ENCODE results near the gene ZBED3. TPM values are rescaled to one million over a fixed set of nuclear protein-coding genes. Genes with fewer than 3 reads are reported as not detected.

Gene ZBED3
- polyA plus RNA-seq, 3 donors from 2014 or later = 0.14 to 2.2 (median 1.5) TPM

- DNase-seq = no peak
- Mint-ChIP-seq H3K9me3 (no peaks in the 10 kb centered on the region), H3K27ac (peak overlapping the region in 3 of 6 donors; percentile 1 to 46 (median 43)), H3K4me3 (no peak overlapping the region), H3K36me3 (peaks cover 26 to 60% (median 37%) of the 10 kb centered on the region in 3 donors), H3K27me3 (ENCODE audit: low read depth in 3 of 3) (peaks cover 0 to 2% (median 2%) of the 10 kb centered on the region in 3 donors), H3K4me1 (peaks cover 13 to 22% of the 10 kb centered on the region in 2 donors)
Observed at GRCh38 chr5:77066184-77066583, 20.9 kb downstream of the ZBED3 start.

GRCh38 chr5:77065256-77065655 is 21.8 kb downstream of the ZBED3 start:
- Mint-ChIP-seq H3K4me1 (peaks cover 13 to 22% of the 10 kb centered on the region in 2 donors), H3K27ac (no peak overlapping the region), H3K4me3 (no peak overlapping the region), H3K9me3 (no peaks in the 10 kb centered on the region), H3K36me3 (peaks cover 24 to 63% (median 42%) of the 10 kb centered on the region in 3 donors), H3K27me3 (ENCODE audit: low read depth in 3 of 3) (peaks cover 0 to 2% (median 2%) of the 10 kb centered on the region in 3 donors)
- no peak for DNase-seq

- Mint-ChIP-seq H3K27ac (no peak overlapping the region), H3K4me1 (peaks cover 13 to 22% of the 10 kb centered on the region in 2 donors), H3K27me3 (ENCODE audit: low read depth in 3 of 3) (peaks cover 0 to 2% (median 2%) of the 10 kb centered on the region in 3 donors), H3K36me3 (peaks cover 31 to 60% (median 41%) of the 10 kb centered on the region in 3 donors), H3K9me3 (no peaks in the 10 kb centered on the region), H3K4me3 (no peak overlapping the region)
- DNase-seq = no peak
Observed at GRCh38 chr5:77064040-77064439, 23.0 kb downstream of the ZBED3 start.

GRCh38 chr5:77046416-77047073 is 40.5 kb downstream of the ZBED3 start:
- Mint-ChIP-seq H3K4me1 (peaks cover 0 to 18% of the 10 kb centered on the region in 2 donors), H3K4me3 (no peak overlapping the region), H3K9me3 (no peaks in the 10 kb centered on the region), H3K27ac (peak overlapping the region in 1 of 6 donors; percentile 17), H3K36me3 (peaks cover 19 to 35% (median 20%) of the 10 kb centered on the region in 3 donors), H3K27me3 (ENCODE audit: low read depth in 3 of 3) (peaks cover 0 to 1% (median 0%) of the 10 kb centered on the region in 3 donors)
- DNase-seq = no peak

GRCh38 chr5:77035950-77036349 is 51.1 kb downstream of the ZBED3 start:
- DNase-seq = no peak
- no peak overlapping the region for H3K27ac Mint-ChIP-seq
- H3K27me3 Mint-ChIP-seq (ENCODE audit: low read depth in 3 of 3) = no peaks in the 10 kb centered on the region
- no peak overlapping the region for H3K4me3 Mint-ChIP-seq
- H3K36me3 Mint-ChIP-seq = peaks cover 13 to 30% (median 21%) of the 10 kb centered on the region in 3 donors
- no peaks in the 10 kb centered on the region for H3K9me3 Mint-ChIP-seq
- peaks cover 18 to 52% of the 10 kb centered on the region in 2 donors for H3K4me1 Mint-ChIP-seq

GRCh38 chr5:77033338-77033737 is 53.7 kb downstream of the ZBED3 start:
- peaks cover 4 to 14% (median 11%) of the 10 kb centered on the region in 3 donors for H3K36me3 Mint-ChIP-seq
- no peak overlapping the region for H3K4me3 Mint-ChIP-seq
- DNase-seq = no peak
- peaks cover 3 to 6% (median 5%) of the 10 kb centered on the region in 3 donors for H3K27me3 Mint-ChIP-seq (ENCODE audit: low read depth in 3 of 3)
- peak overlapping the region in 2 of 6 donors; percentile 29 to 72 for H3K27ac Mint-ChIP-seq
- peaks cover 28 to 56% of the 10 kb centered on the region in 2 donors for H3K4me1 Mint-ChIP-seq
- H3K9me3 Mint-ChIP-seq = peaks cover 0 to 11% (median 4%) of the 10 kb centered on the region in 6 donors

GRCh38 chr5:77032635-77033034 is 54.5 kb downstream of the ZBED3 start:
- H3K27ac Mint-ChIP-seq = peak overlapping the region in 1 of 6 donors; percentile 72
- peak overlapping the region in 2 of 5 donors; percentile 27 to 35 for H3K4me3 Mint-ChIP-seq
- DNase-seq = no peak
- peaks cover 0 to 15% (median 6%) of the 10 kb centered on the region in 6 donors for H3K9me3 Mint-ChIP-seq
- H3K4me1 Mint-ChIP-seq = peaks cover 28 to 50% of the 10 kb centered on the region in 2 donors
- peaks cover 4 to 17% (median 11%) of the 10 kb centered on the region in 3 donors for H3K36me3 Mint-ChIP-seq
- H3K27me3 Mint-ChIP-seq (ENCODE audit: low read depth in 3 of 3) = peaks cover 5 to 7% (median 6%) of the 10 kb centered on the region in 3 donors

GRCh38 chr5:77031891-77032290 is 55.2 kb downstream of the ZBED3 start:
- H3K36me3 Mint-ChIP-seq = peaks cover 4 to 17% (median 7%) of the 10 kb centered on the region in 3 donors
- peaks cover 28 to 50% of the 10 kb centered on the region in 2 donors for H3K4me1 Mint-ChIP-seq
- H3K27ac Mint-ChIP-seq = no peak overlapping the region
- H3K4me3 Mint-ChIP-seq = peak overlapping the region; percentile 88 to 97 (median 91)
- H3K27me3 Mint-ChIP-seq (ENCODE audit: low read depth in 3 of 3) = peaks cover 5 to 7% (median 6%) of the 10 kb centered on the region in 3 donors
- peaks cover 0 to 15% (median 6%) of the 10 kb centered on the region in 6 donors for H3K9me3 Mint-ChIP-seq
- DNase-seq = no peak

GRCh38 chr5:77030097-77031071 is 56.7 kb downstream of the ZBED3 start, which contains the start of gene AGGF1:
TSS of gene AGGF1 (plus strand) at chr5:77030404. CDS start at chr5:77030767, 363 bp downstream.
- Mint-ChIP-seq H3K4me3 (peak within 1 kb of the TSS; percentile 88 to 97 (median 91)), H3K27ac (peak within 1 kb of the TSS; percentile 82 to 94 (median 88)), H3K4me1 (peaks cover 28 to 50% of the 10 kb centered on the region in 2 donors), H3K27me3 (ENCODE audit: low read depth in 3 of 3) (peaks cover 6 to 11% (median 11%) of the 10 kb centered on the region in 3 donors), H3K36me3 (peaks cover 4 to 7% (median 4%) of the 10 kb centered on the region in 3 donors), H3K9me3 (peaks cover 0 to 15% (median 6%) of the 10 kb centered on the region in 6 donors)
- peak; percentile 85 to 87 (median 86) for DNase-seq

- peaks cover 28 to 45% of the 10 kb centered on the region in 2 donors for H3K4me1 Mint-ChIP-seq
- peaks cover 0 to 15% (median 6%) of the 10 kb centered on the region in 6 donors for H3K9me3 Mint-ChIP-seq
- peak overlapping the region; percentile 82 to 94 (median 88) for H3K27ac Mint-ChIP-seq
- DNase-seq = no peak
- peaks cover 0 to 7% (median 4%) of the 10 kb centered on the region in 3 donors for H3K36me3 Mint-ChIP-seq
- peaks cover 6 to 15% (median 11%) of the 10 kb centered on the region in 3 donors for H3K27me3 Mint-ChIP-seq (ENCODE audit: low read depth in 3 of 3)
- peak overlapping the region; percentile 88 to 97 (median 91) for H3K4me3 Mint-ChIP-seq
Observed at GRCh38 chr5:77029376-77029885, 57.7 kb downstream of the ZBED3 start.

- DNase-seq = no peak
- Mint-ChIP-seq H3K4me3 (peak overlapping the region; percentile 36 to 97 (median 91)), H3K9me3 (peaks cover 0 to 15% (median 6%) of the 10 kb centered on the region in 6 donors), H3K27ac (peak overlapping the region in 3 of 6 donors; percentile 6 to 82 (median 78)), H3K36me3 (peaks cover 0 to 7% (median 4%) of the 10 kb centered on the region in 3 donors), H3K4me1 (peaks cover 26 to 42% of the 10 kb centered on the region in 2 donors), H3K27me3 (ENCODE audit: low read depth in 3 of 3) (peaks cover 6 to 15% (median 11%) of the 10 kb centered on the region in 3 donors)
Observed at GRCh38 chr5:77028631-77029375, 58.3 kb downstream of the ZBED3 start.

GRCh38 chr5:77024490-77024889 is 62.6 kb downstream of the ZBED3 start:
- DNase-seq = no peak
- Mint-ChIP-seq H3K4me1 (peaks cover 0 to 1% of the 10 kb centered on the region in 2 donors), H3K4me3 (no peak overlapping the region), H3K36me3 (peaks cover 0 to 7% (median 0%) of the 10 kb centered on the region in 3 donors), H3K27me3 (ENCODE audit: low read depth in 3 of 3) (peaks cover 9 to 23% (median 12%) of the 10 kb centered on the region in 3 donors), H3K27ac (no peak overlapping the region), H3K9me3 (peaks cover 0 to 11% (median 5%) of the 10 kb centered on the region in 6 donors)

All from immature natural killer cell (primary cell).